Liver (tissue), 9 donors: ENCODE results near the gene TSHR. TPM values are rescaled to one million over a fixed set of nuclear protein-coding genes. Genes with fewer than 3 reads are reported as not detected.

Source experiments
- DNase-seq: peaks from one replicate; pipeline ENCODE4 v3.0.0-alpha.2; 2017; ENCODE audit warnings: low spot score
- H3K27ac ChIP-seq, 2 donors: one replicate each; pipeline ENCODE4 v1.7.0; 2013; ENCODE audit warnings: inconsistent platforms in 2 of 2, low read length in 2 of 2, control low read depth in 1 of 2, low read depth in 1 of 2, mild to moderate bottlenecking in 1 of 2
- H3K27me3 ChIP-seq, 4 donors: one replicate each; pipeline versions ENCODE4 v1.6.1 to v1.7.0; 2013; ENCODE audit warnings: low read length in 3 of 4, inconsistent platforms in 1 of 4, mild to moderate bottlenecking in 1 of 4, moderate library complexity in 1 of 4; ENCODE audit not compliant: control insufficient read depth in 4 of 4, insufficient read depth in 4 of 4
- H3K36me3 ChIP-seq, 4 donors: one replicate each; pipeline versions ENCODE4 v1.6.1 to v1.7.0; 2013; ENCODE audit warnings: low read length in 3 of 4, mild to moderate bottlenecking in 3 of 4, low read depth in 1 of 4, moderate library complexity in 1 of 4; ENCODE audit not compliant: control insufficient read depth in 4 of 4, insufficient read depth in 3 of 4
- H3K4me1 ChIP-seq, 4 donors: one replicate each; pipeline versions ENCODE4 v1.6.1 to v1.7.0; 2013; ENCODE audit warnings: low read length in 3 of 4, mild to moderate bottlenecking in 3 of 4, moderate library complexity in 1 of 4; ENCODE audit not compliant: control insufficient read depth in 4 of 4, insufficient read depth in 4 of 4
- H3K4me3 ChIP-seq, 3 donors: one replicate each; pipeline versions ENCODE4 v1.6.1 to v1.7.0; 2013; ENCODE audit warnings: low read length in 3 of 3, control low read depth in 1 of 3, low read depth in 1 of 3, mild to moderate bottlenecking in 1 of 3
- H3K9ac ChIP-seq, 2 donors: one replicate each; pipeline ENCODE4 v1.7.0; 2013; ENCODE audit warnings: low read length in 2 of 2, mild to moderate bottlenecking in 2 of 2, moderate library complexity in 2 of 2, control low read depth in 1 of 2, low read depth in 1 of 2
- H3K9me3 ChIP-seq, 4 donors: one replicate each; pipeline versions ENCODE4 v1.6.1 to v1.7.0; 2013; ENCODE audit warnings: low read length in 3 of 4; ENCODE audit not compliant: control insufficient read depth in 4 of 4
- EGR1 ChIP-seq, 2 donors: IDR thresholded peaks; 2 replicates each; pipeline ENCODE4 v1.6.1; 2016 to 2018; ENCODE audit warnings: antibody characterized with exemption in 2 of 2, low read depth in 2 of 2
- FOXA1 ChIP-seq: IDR thresholded peaks from 2 replicates; pipeline ENCODE4 v1.6.1; 2016; ENCODE audit warnings: antibody characterized with exemption
- FOXA2 ChIP-seq: IDR thresholded peaks from 2 replicates; pipeline ENCODE4 v1.6.1; 2016; ENCODE audit warnings: antibody characterized with exemption
- GABPA ChIP-seq, 2 donors: IDR thresholded peaks in 1 of 2; conservative IDR thresholded peaks in 1 of 2; 2 replicates each; pipeline ENCODE4 v1.6.1; 2016; ENCODE audit warnings: antibody characterized with exemption in 2 of 2, mild to moderate bottlenecking in 1 of 2, moderate library complexity in 1 of 2
- HNF4A ChIP-seq, 2 donors: conservative IDR thresholded peaks; 2 replicates each; pipeline ENCODE4 v1.6.1; 2016; ENCODE audit warnings: antibody characterized with exemption in 2 of 2, mild to moderate bottlenecking in 2 of 2
- HNF4G ChIP-seq: IDR thresholded peaks from 2 replicates; pipeline ENCODE4 v1.6.1; 2016; ENCODE audit warnings: antibody characterized with exemption
- JUND ChIP-seq, 2 donors: IDR thresholded peaks; 2 replicates each; pipeline ENCODE4 v1.6.1; 2016; ENCODE audit warnings: antibody characterized with exemption in 2 of 2
- MAX ChIP-seq: IDR thresholded peaks from 2 replicates; pipeline ENCODE4 v1.6.1; 2016; ENCODE audit warnings: antibody characterized with exemption
- NR2F2 ChIP-seq: IDR thresholded peaks from 2 replicates; pipeline ENCODE4 v1.6.1; 2016; ENCODE audit warnings: antibody characterized with exemption
- REST ChIP-seq: IDR thresholded peaks from 2 replicates; pipeline ENCODE4 v1.6.1; 2016; ENCODE audit warnings: antibody characterized with exemption, mild to moderate bottlenecking
- RXRA ChIP-seq, 2 donors: IDR thresholded peaks; 2 replicates each; pipeline ENCODE4 v1.6.1; 2017 to 2018; ENCODE audit warnings: antibody characterized with exemption in 2 of 2, mild to moderate bottlenecking in 1 of 2
- SP1 ChIP-seq: IDR thresholded peaks from 2 replicates; pipeline ENCODE4 v1.6.1; 2018; ENCODE audit warnings: antibody characterized with exemption, mild to moderate bottlenecking
- TAF1 ChIP-seq: conservative IDR thresholded peaks from 2 replicates; pipeline ENCODE4 v1.6.1; 2016; ENCODE audit warnings: antibody characterized with exemption, mild to moderate bottlenecking
- YY1 ChIP-seq: IDR thresholded peaks from 2 replicates; pipeline ENCODE4 v1.6.1; 2016; ENCODE audit warnings: antibody characterized with exemption, mild to moderate bottlenecking
- ZBTB33 ChIP-seq: IDR thresholded peaks from 2 replicates; pipeline ENCODE4 v1.6.1; 2016; ENCODE audit warnings: antibody characterized with exemption
- WGBS: extraction: QIAGEN DNeasy Blood & Tissue Kit; methylation state at CpG from one replicate; pipeline ENCODE4 v1.1.7; 2013; 5-methylcytosine and 5-hydroxymethylcytosine counted together
- polyA plus RNA-seq, 2 donors: library from polyadenylated mRNA; stranded (reverse) in 1 of 2; unstranded in 1 of 2; fragments of 200-250 nt in 1 of 2; fragments of >200 nt in 1 of 2; fragmentation: Nextera tagmentation in 1 of 2; extraction: Ambion mirVana in 1 of 2; gene quantifications; one replicate each; pipeline versions ENCODE4 v1.2.1 to v1.2.3, GENCODE V29; 2013 to 2015
- total RNA-seq, 2 donors: library from RNA; depleted of rRNA; stranded (reverse); fragments of >200 nt; gene quantifications; one replicate each; pipeline ENCODE4 v1.2.3, GENCODE V29; 2014
- donor health status: healthy.
- donor health status: healthy.
- donor health status: healthy.
- donor health status: healthy.
- donor health status: healthy.

TSHR gene
- total and polyA plus RNA-seq, 4 donors: 0.08 to 3.2 TPM; not detected in 2

- H3K27me3 ChIP-seq: no peaks in the 10 kb centered on the region
- H3K4me1 ChIP-seq: no peaks in the 10 kb centered on the region
- no peak overlapping the region for H3K9ac ChIP-seq
- H3K4me3 ChIP-seq: no peak overlapping the region
- H3K9me3 ChIP-seq: no peaks in the 10 kb centered on the region
- no peak overlapping the region for H3K27ac ChIP-seq
- H3K36me3 ChIP-seq: no peaks in the 10 kb centered on the region
- 93% methylated on average over 5 of the region's 5 CpGs for WGBS
- DNase-seq: no peak
- TF ChIP-seq SP1 (no peak), NR2F2 (no peak), GABPA (IDR thresholded peaks at IDR 0.05 in 1 of 2, conservative IDR thresholded peaks at IDR 0.05 in 1 of 2) (no peak), FOXA1 (no peak), ZBTB33 (no peak), HNF4G (no peak), FOXA2 (no peak), TAF1 (no peak), MAX (no peak), REST (no peak)
Measured at GRCh38 chr14:80930095-80930494, 25.3 kb upstream of the TSHR start.

- Histone ChIP-seq H3K4me3 (no peak overlapping the region), H3K4me1 (peaks cover 0 to 4% (median 2%) of the 10 kb centered on the region in 4 donors), H3K9ac (no peak overlapping the region), H3K9me3 (no peaks in the 10 kb centered on the region), H3K27me3 (no peaks in the 10 kb centered on the region), H3K36me3 (no peaks in the 10 kb centered on the region), H3K27ac (no peak overlapping the region)
- WGBS: 63% methylated on average over 8 of the region's 8 CpGs
- no peak for TF ChIP-seq EGR1 (IDR thresholded peaks at IDR 0.05; ENCODE audit: low read depth in 2 of 2)
- no peak for TF ChIP-seq FOXA1
- no peak for TF ChIP-seq SP1
- no peak for TF ChIP-seq FOXA2
- TF ChIP-seq RXRA (IDR thresholded peaks at IDR 0.05): peak in 1 of 2 donors; percentile 23
- peak in 1 of 2 donors; percentile 49 for TF ChIP-seq JUND (IDR thresholded peaks at IDR 0.05)
- no peak for TF ChIP-seq GABPA (IDR thresholded peaks at IDR 0.05 in 1 of 2, conservative IDR thresholded peaks at IDR 0.05 in 1 of 2)
- no peak for TF ChIP-seq YY1
- TF ChIP-seq MAX: no peak
- TF ChIP-seq HNF4A (conservative IDR thresholded peaks at IDR 0.05): no peak
- no peak for TF ChIP-seq HNF4G
- DNase-seq: no peak
Measured at GRCh38 chr14:80930836-80931389, 24.5 kb upstream of the TSHR start.
